Stimulated activated CD4-positive, alpha-beta T cell treated with anti-CD3 and anti-CD28 coated beads, Interleukin-15, amount 100 ng/mL, for 24 hours (primary cell): ENCODE results near the gene RDH12.
A peak's percentile ranks its signal among the peaks of the same experiment; 100 is the strongest.
"Not testable (repeated sequence)": the region's sequence is repeated elsewhere in the genome, so short reads cannot be mapped to it uniquely, and the experiment has no call there.

ENCODE experiments used
- DNase-seq: peaks from one replicate; pipeline ENCODE4 v3.0.0-alpha.2; 2020

The RDH12 gene

GRCh38 chr14:67701492-67701891 is at the start of gene RDH12:
TSS of gene RDH12 (plus strand) at chr14:67701886. CDS start at chr14:67722643, 20,757 bp downstream.
- not testable (repeated sequence) for DNase-seq

- no peak for DNase-seq
Measured at GRCh38 chr14:67652189-67652588, 49.5 kb upstream of the RDH12 start.

GRCh38 chr14:67653651-67654280 is 47.9 kb upstream of the RDH12 start:
- no peak for DNase-seq

GRCh38 chr14:67663633-67664032 is 38.1 kb upstream of the RDH12 start:
- DNase-seq, result no peak

- DNase-seq, result no peak
Measured at GRCh38 chr14:67665868-67666267, 35.8 kb upstream of the RDH12 start.

- DNase-seq, result no peak
Measured at GRCh38 chr14:67666750-67667449, 34.8 kb upstream of the RDH12 start.

- peak; percentile 10 for DNase-seq
Measured at GRCh38 chr14:67668559-67668958, 33.1 kb upstream of the RDH12 start.

- DNase-seq, result no peak
Measured at GRCh38 chr14:67673451-67673850, 28.2 kb upstream of the RDH12 start.

- DNase-seq, result peak; percentile 77
Measured at GRCh38 chr14:67674139-67674479, 27.6 kb upstream of the RDH12 start.

GRCh38 chr14:67674480-67675218 is 27.0 kb upstream of the RDH12 start, which contains the start of gene VTI1B:
TSS of gene VTI1B (minus strand) at chr14:67674632. CDS start at chr14:67674489, 143 bp downstream.
- DNase-seq, result peak; percentile 83

- DNase-seq, result no peak
Measured at GRCh38 chr14:67675219-67675582, 26.5 kb upstream of the RDH12 start.

GRCh38 chr14:67679006-67679405 is 22.7 kb upstream of the RDH12 start:
- DNase-seq, result no peak

- no peak for DNase-seq
Measured at GRCh38 chr14:67680121-67680602, 21.5 kb upstream of the RDH12 start.

- no peak for DNase-seq
Measured at GRCh38 chr14:67680941-67681340, 20.7 kb upstream of the RDH12 start.

GRCh38 chr14:67683842-67684241 is 17.8 kb upstream of the RDH12 start:
- DNase-seq, result no peak

GRCh38 chr14:67690011-67690410 is 11.7 kb upstream of the RDH12 start:
- DNase-seq, result no peak

GRCh38 chr14:67694791-67695393 is 6.8 kb upstream of the RDH12 start:
- DNase-seq, result peak; percentile 89

GRCh38 chr14:67695394-67695949 is 6.2 kb upstream of the RDH12 start, which contains the start of gene RDH11:
TSS of gene RDH11 (minus strand) at chr14:67695764. CDS start at chr14:67695703, 61 bp downstream.
- DNase-seq, result peak; percentile 89

GRCh38 chr14:67697006-67697405 is 4.7 kb upstream of the RDH12 start:
- no peak for DNase-seq

GRCh38 chr14:67698179-67698578 is 3.5 kb upstream of the RDH12 start:
- no peak for DNase-seq

GRCh38 chr14:67703997-67704396 is 2.3 kb downstream of the RDH12 start:
- no peak for DNase-seq

- no peak for DNase-seq
Measured at GRCh38 chr14:67704484-67705089, 2.9 kb downstream of the RDH12 start.
